ENCODE measurements around the gene RPL14. TPM values are rescaled to one million over a fixed set of nuclear protein-coding genes. Genes with fewer than 3 reads are reported as not detected.
"Not testable (repeated sequence)": the region's sequence is repeated elsewhere in the genome, so short reads cannot be mapped to it uniquely, and the experiment has no call there.

Gene RPL14
- total RNA-seq, 1 donor from 2014 or later: 303 TPM

DNA sequence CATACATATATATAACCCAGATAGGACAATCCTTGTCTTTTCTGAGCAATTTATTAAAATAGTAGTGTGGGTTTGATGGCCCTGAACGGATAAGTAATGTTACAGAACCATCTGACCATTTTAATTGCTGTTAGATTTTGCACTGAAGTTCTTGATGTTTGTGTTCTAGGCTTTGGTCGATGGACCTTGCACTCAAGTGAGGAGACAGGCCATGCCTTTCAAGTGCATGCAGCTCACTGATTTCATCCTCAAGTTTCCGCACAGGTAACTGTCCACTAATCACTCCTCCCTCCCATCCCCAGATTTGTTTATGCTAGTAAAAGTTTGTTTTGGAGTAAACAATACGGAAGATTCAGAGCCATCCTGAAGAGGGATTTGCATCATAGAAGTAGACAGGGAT, 1.3 kb downstream of the RPL14 start:
- H3K9ac ChIP-seq (ENCODE audit: low read depth in 1 of 3, low read length in 3 of 3): peak overlapping the region in 2 of 3 donors; percentile 89 to 96
- no peaks in the 10 kb centered on the region for H3K9me3 ChIP-seq (ENCODE audit: control insufficient read depth in 3 of 3, low read length in 3 of 3)
- peaks cover 23 to 38% (median 34%) of the 10 kb centered on the region in 3 donors for H3K36me3 ChIP-seq (ENCODE audit: control insufficient read depth in 3 of 3, insufficient read depth in 3 of 3, low read length in 3 of 3)
- H3K4me3 ChIP-seq (ENCODE audit: low read length in 3 of 3): peak overlapping the region; percentile 91 to 98 (median 93)
- no peaks in the 10 kb centered on the region for H3K27me3 ChIP-seq (ENCODE audit: control insufficient read depth in 3 of 3, insufficient read depth in 3 of 3, low read length in 3 of 3)
- no peak overlapping the region for H3K27ac ChIP-seq (ENCODE audit: low read depth, low read length)
- H3K4me1 ChIP-seq (ENCODE audit: control insufficient read depth in 3 of 3, insufficient read depth in 3 of 3, low read length in 3 of 3): peaks cover 11 to 25% (median 24%) of the 10 kb centered on the region in 3 donors

DNA sequence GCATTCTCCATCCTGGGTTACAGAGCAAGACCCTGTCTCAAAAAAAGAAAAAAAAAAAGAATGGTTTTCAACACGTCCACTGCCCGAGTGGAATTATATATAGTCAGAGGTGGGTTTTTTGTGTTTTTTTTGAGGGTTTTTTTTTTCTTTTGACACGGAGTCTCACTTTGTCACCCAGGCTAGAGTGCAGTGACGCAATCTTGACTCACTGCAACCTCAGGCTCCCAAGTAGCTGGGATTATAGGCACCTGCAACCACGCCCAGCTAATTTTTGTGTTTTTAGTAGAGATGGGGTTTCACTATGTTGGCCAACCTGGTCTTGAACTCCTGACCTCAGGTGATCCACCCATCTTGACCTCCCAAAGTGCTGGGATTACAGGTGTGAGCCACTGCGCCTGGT, 3.3 kb downstream of the RPL14 start:
- H3K4me3 ChIP-seq (ENCODE audit: low read length in 3 of 3); H3K9ac ChIP-seq (ENCODE audit: low read depth in 1 of 3, low read length in 3 of 3); H3K9me3 ChIP-seq (ENCODE audit: control insufficient read depth in 3 of 3, low read length in 3 of 3); H3K27me3 ChIP-seq (ENCODE audit: control insufficient read depth in 3 of 3, insufficient read depth in 3 of 3, low read length in 3 of 3); H3K27ac ChIP-seq (ENCODE audit: low read depth, low read length): not testable (repeated sequence)
- Histone ChIP-seq H3K4me1 (ENCODE audit: control insufficient read depth in 3 of 3, insufficient read depth in 3 of 3, low read length in 3 of 3) (peaks cover 11 to 18% (median 17%) of the 10 kb centered on the region in 3 donors), H3K36me3 (ENCODE audit: control insufficient read depth in 3 of 3, insufficient read depth in 3 of 3, low read length in 3 of 3) (peaks cover 29 to 51% (median 49%) of the 10 kb centered on the region in 3 donors)

DNA sequence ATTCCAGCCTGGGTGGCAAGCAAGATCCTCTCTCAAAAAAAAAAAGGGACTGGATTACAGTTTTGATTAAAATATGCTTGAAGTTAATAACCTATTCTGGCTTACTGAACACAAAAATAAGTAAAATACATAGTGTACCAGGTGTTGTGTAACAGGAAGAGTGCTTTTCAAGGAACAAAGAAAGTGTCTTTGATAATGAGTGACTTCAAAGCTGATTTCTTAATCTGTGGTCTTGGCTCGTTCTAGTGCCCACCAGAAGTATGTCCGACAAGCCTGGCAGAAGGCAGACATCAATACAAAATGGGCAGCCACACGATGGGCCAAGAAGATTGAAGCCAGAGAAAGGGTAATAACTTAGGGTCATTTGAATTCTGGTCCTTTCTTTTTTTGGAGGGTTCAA, 4.0 kb downstream of the RPL14 start:
- Histone ChIP-seq H3K4me1 (ENCODE audit: control insufficient read depth in 3 of 3, insufficient read depth in 3 of 3, low read length in 3 of 3) (peaks cover 11 to 17% (median 17%) of the 10 kb centered on the region in 3 donors), H3K9me3 (ENCODE audit: control insufficient read depth in 3 of 3, low read length in 3 of 3) (no peaks in the 10 kb centered on the region)

DNA sequence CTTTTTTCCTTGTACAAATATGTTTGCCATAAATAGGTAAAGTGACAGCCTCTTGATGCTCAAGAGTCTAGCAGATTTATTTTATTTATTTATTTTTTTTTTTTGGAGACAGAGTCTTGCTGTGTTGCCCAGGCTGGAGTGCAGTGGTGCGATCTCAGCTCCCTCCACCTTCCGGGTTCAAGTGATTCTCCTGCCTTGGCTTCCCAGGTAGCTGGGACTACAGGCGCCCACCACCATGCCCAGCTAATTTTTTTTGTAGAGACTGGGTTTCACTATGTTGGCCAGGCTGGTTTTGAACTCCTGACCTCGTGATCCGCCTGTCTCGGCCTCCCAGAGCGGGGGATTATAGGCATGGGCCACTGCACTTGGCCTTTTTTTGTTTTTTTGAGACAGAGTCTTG, 5.7 kb downstream of the RPL14 start:
- not testable (repeated sequence) for H3K9me3 ChIP-seq (ENCODE audit: control insufficient read depth in 3 of 3, low read length in 3 of 3); H3K9ac ChIP-seq (ENCODE audit: low read depth in 1 of 3, low read length in 3 of 3); H3K27ac ChIP-seq (ENCODE audit: low read depth, low read length); H3K27me3 ChIP-seq (ENCODE audit: control insufficient read depth in 3 of 3, insufficient read depth in 3 of 3, low read length in 3 of 3); H3K4me3 ChIP-seq (ENCODE audit: low read length in 3 of 3)
- Histone ChIP-seq H3K4me1 (ENCODE audit: control insufficient read depth in 3 of 3, insufficient read depth in 3 of 3, low read length in 3 of 3) (peaks cover 8 to 13% (median 11%) of the 10 kb centered on the region in 3 donors), H3K36me3 (ENCODE audit: control insufficient read depth in 3 of 3, insufficient read depth in 3 of 3, low read length in 3 of 3) (peaks cover 29 to 52% (median 49%) of the 10 kb centered on the region in 3 donors)

More for the DNA sequence above, 4.0 kb downstream of the RPL14 start:
- peaks cover 29 to 52% (median 49%) of the 10 kb centered on the region in 3 donors for H3K36me3 ChIP-seq (ENCODE audit: control insufficient read depth in 3 of 3, insufficient read depth in 3 of 3, low read length in 3 of 3)
- H3K27ac ChIP-seq (ENCODE audit: low read depth, low read length): no peak overlapping the region
- no peak overlapping the region for H3K9ac ChIP-seq (ENCODE audit: low read depth in 1 of 3, low read length in 3 of 3)
- no peak overlapping the region for H3K4me3 ChIP-seq (ENCODE audit: low read length in 3 of 3)
- H3K27me3 ChIP-seq (ENCODE audit: control insufficient read depth in 3 of 3, insufficient read depth in 3 of 3, low read length in 3 of 3): no peaks in the 10 kb centered on the region

DNA sequence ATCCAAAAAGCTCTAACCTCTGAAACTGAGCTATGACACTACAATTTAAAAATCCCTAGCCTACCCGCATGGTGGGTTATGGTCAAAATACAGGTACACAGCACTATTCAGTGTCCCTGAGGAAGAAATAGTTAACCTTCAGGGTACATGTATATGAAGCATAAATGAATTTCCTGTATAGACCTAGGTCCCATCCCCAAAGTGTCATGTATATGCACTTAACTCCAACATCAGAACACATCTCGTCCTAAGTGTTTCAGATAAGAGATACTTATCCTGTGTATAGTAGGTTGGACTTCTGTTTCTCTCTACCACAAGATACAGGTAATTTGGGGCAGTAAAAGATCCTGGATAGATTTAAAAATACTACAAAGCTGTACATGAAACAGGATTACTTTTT, 6.4 kb downstream of the RPL14 start:
- Histone ChIP-seq H3K9ac (ENCODE audit: low read depth in 1 of 3, low read length in 3 of 3) (no peak overlapping the region), H3K4me1 (ENCODE audit: control insufficient read depth in 3 of 3, insufficient read depth in 3 of 3, low read length in 3 of 3) (peaks cover 2 to 6% (median 3%) of the 10 kb centered on the region in 3 donors), H3K4me3 (ENCODE audit: low read length in 3 of 3) (no peak overlapping the region), H3K9me3 (ENCODE audit: control insufficient read depth in 3 of 3, low read length in 3 of 3) (no peaks in the 10 kb centered on the region), H3K36me3 (ENCODE audit: control insufficient read depth in 3 of 3, insufficient read depth in 3 of 3, low read length in 3 of 3) (peaks cover 28 to 47% (median 46%) of the 10 kb centered on the region in 3 donors), H3K27me3 (ENCODE audit: control insufficient read depth in 3 of 3, insufficient read depth in 3 of 3, low read length in 3 of 3) (no peaks in the 10 kb centered on the region), H3K27ac (ENCODE audit: low read depth, low read length) (no peak overlapping the region)

DNA sequence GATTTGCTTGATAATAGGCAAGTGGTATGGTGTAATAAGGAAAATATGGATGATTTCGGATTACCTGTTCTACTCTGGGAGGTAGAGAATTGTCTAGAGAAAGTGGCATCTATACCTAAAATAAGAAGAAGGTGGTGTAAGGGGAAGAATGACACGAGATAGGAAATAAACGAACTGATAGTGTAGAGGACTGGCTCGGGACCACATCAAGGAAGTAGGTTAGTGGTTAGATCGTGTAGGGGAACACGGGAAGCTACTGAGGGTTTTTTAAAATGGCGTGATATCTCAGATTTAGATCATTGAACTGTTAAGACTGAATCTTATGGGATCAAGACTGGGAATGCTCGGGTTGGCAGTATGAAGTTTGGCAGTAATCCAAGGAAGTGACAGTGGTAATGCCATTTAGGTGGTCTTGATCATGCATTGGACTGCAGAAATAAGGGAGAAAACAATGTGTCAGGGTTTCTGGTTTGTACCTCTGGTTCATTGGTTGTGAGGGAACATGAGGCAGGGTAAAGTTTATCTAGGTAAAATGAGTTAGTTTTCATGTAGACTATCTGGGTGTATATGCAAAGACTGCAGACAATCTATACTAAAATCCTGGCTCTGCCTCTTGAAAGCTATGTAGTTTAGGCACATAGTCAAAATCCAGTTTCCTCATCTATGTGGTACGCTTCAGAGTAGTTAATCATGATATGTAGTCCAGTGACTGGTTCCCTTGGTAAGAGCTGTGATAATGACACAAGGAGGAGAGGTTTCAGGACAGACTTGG, 7.4 kb downstream of the RPL14 start:
- no peak overlapping the region for H3K9ac ChIP-seq (ENCODE audit: low read depth in 1 of 3, low read length in 3 of 3)
- H3K27ac ChIP-seq (ENCODE audit: low read depth, low read length): no peak overlapping the region
- H3K4me1 ChIP-seq (ENCODE audit: control insufficient read depth in 3 of 3, insufficient read depth in 3 of 3, low read length in 3 of 3): no peaks in the 10 kb centered on the region
- no peak overlapping the region for H3K4me3 ChIP-seq (ENCODE audit: low read length in 3 of 3)
- no peaks in the 10 kb centered on the region for H3K9me3 ChIP-seq (ENCODE audit: control insufficient read depth in 3 of 3, low read length in 3 of 3)
- H3K27me3 ChIP-seq (ENCODE audit: control insufficient read depth in 3 of 3, insufficient read depth in 3 of 3, low read length in 3 of 3): no peaks in the 10 kb centered on the region
- peaks cover 19 to 39% (median 38%) of the 10 kb centered on the region in 3 donors for H3K36me3 ChIP-seq (ENCODE audit: control insufficient read depth in 3 of 3, insufficient read depth in 3 of 3, low read length in 3 of 3)

DNA sequence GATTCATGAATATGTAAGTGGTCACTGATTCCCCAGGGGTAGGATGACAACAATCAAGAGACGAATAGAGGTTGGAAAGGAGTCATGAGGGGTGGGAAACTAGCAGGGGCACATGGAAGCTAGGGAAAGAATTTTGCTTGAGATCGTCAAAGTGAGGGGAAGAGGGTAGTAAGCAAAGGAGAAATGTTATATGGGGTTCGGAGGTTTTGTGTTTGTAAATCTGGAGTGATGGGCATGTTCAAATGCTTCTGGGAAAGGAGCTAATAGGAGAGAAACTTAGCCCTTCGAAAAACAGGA, 7.9 kb downstream of the RPL14 start:
- peaks cover 19 to 35% (median 34%) of the 10 kb centered on the region in 3 donors for H3K36me3 ChIP-seq (ENCODE audit: control insufficient read depth in 3 of 3, insufficient read depth in 3 of 3, low read length in 3 of 3)
- H3K9me3 ChIP-seq (ENCODE audit: control insufficient read depth in 3 of 3, low read length in 3 of 3): no peaks in the 10 kb centered on the region
- H3K4me3 ChIP-seq (ENCODE audit: low read length in 3 of 3): no peak overlapping the region
- no peak overlapping the region for H3K9ac ChIP-seq (ENCODE audit: low read depth in 1 of 3, low read length in 3 of 3)
- no peaks in the 10 kb centered on the region for H3K27me3 ChIP-seq (ENCODE audit: control insufficient read depth in 3 of 3, insufficient read depth in 3 of 3, low read length in 3 of 3)
- no peaks in the 10 kb centered on the region for H3K4me1 ChIP-seq (ENCODE audit: control insufficient read depth in 3 of 3, insufficient read depth in 3 of 3, low read length in 3 of 3)
- no peak overlapping the region for H3K27ac ChIP-seq (ENCODE audit: low read depth, low read length)

DNA sequence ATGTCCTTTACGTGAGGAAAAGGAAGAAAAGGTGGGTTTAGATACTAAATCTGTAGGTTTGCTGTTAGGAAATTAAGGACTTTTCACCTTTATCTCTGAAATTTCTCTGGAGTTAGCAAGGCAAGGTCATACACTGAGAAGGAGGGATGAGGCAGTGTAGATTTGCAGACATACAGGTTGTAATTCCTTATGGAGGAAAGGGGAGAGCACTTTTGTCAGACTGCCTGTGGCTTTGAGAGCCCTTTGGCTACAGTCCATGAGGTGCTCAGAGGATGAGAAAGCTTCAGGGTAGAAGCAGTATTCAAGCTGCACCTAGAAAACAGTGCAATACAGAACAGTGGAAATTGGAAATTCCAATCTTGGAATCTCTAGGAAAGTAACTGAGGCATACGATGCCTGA, 8.3 kb downstream of the RPL14 start:
- no peaks in the 10 kb centered on the region for H3K27me3 ChIP-seq (ENCODE audit: control insufficient read depth in 3 of 3, insufficient read depth in 3 of 3, low read length in 3 of 3)
- H3K9ac ChIP-seq (ENCODE audit: low read depth in 1 of 3, low read length in 3 of 3): no peak overlapping the region
- no peak overlapping the region for H3K4me3 ChIP-seq (ENCODE audit: low read length in 3 of 3)
- no peaks in the 10 kb centered on the region for H3K4me1 ChIP-seq (ENCODE audit: control insufficient read depth in 3 of 3, insufficient read depth in 3 of 3, low read length in 3 of 3)
- no peak overlapping the region for H3K27ac ChIP-seq (ENCODE audit: low read depth, low read length)
- H3K36me3 ChIP-seq (ENCODE audit: control insufficient read depth in 3 of 3, insufficient read depth in 3 of 3, low read length in 3 of 3): peaks cover 19 to 33% (median 32%) of the 10 kb centered on the region in 3 donors
- H3K9me3 ChIP-seq (ENCODE audit: control insufficient read depth in 3 of 3, low read length in 3 of 3): no peaks in the 10 kb centered on the region

DNA sequence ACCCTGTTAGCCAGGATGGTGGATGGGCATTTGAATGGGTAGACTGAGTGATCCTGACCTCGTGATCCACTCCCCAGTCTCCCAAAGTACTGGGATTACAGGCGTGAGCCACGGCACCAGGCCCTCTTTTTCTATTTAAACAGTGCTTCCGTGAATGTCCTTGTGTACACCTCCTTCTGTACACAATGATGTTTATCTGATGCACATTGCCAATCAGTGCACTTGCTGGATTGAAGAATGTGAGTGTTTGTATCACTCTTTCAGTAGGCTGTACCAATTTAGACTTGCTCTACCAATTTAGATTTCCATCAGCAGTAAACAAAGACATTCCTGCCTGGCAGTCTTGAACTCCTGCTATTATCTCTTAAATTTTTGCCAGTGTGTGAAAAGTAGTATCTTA, 10.9 kb downstream of the RPL14 start:
- Histone ChIP-seq H3K4me3 (ENCODE audit: low read length in 3 of 3) (no peak overlapping the region), H3K4me1 (ENCODE audit: control insufficient read depth in 3 of 3, insufficient read depth in 3 of 3, low read length in 3 of 3) (no peaks in the 10 kb centered on the region), H3K9ac (ENCODE audit: low read depth in 1 of 3, low read length in 3 of 3) (no peak overlapping the region), H3K27me3 (ENCODE audit: control insufficient read depth in 3 of 3, insufficient read depth in 3 of 3, low read length in 3 of 3) (no peaks in the 10 kb centered on the region), H3K27ac (ENCODE audit: low read depth, low read length) (no peak overlapping the region), H3K36me3 (ENCODE audit: control insufficient read depth in 3 of 3, insufficient read depth in 3 of 3, low read length in 3 of 3) (peaks cover 11 to 21% (median 16%) of the 10 kb centered on the region in 3 donors), H3K9me3 (ENCODE audit: control insufficient read depth in 3 of 3, low read length in 3 of 3) (no peaks in the 10 kb centered on the region)

DNA sequence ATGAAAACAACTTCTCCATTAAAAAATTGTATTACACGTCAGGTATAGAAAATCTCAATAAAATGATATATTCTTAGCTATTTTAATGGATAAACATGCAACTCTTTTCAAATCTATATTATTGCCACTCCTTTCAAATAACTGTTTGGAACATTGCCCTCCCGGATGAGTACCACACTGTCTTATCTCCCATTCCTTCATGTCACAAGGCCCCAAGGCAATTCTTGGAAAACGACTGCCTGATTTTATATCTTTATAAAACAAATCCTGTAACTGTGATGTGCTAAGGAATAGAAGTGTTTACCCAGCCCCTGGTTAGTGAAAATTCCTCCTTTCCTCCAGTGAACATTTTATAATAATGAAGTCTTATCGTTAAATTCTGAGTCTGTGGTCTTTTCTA, 13.6 kb downstream of the RPL14 start:
- H3K36me3 ChIP-seq (ENCODE audit: control insufficient read depth in 3 of 3, insufficient read depth in 3 of 3, low read length in 3 of 3): no peaks in the 10 kb centered on the region
- no peaks in the 10 kb centered on the region for H3K4me1 ChIP-seq (ENCODE audit: control insufficient read depth in 3 of 3, insufficient read depth in 3 of 3, low read length in 3 of 3)
- H3K4me3 ChIP-seq (ENCODE audit: low read length in 3 of 3): no peak overlapping the region
- H3K27ac ChIP-seq (ENCODE audit: low read depth, low read length): no peak overlapping the region
- no peaks in the 10 kb centered on the region for H3K9me3 ChIP-seq (ENCODE audit: control insufficient read depth in 3 of 3, low read length in 3 of 3)
- H3K27me3 ChIP-seq (ENCODE audit: control insufficient read depth in 3 of 3, insufficient read depth in 3 of 3, low read length in 3 of 3): no peaks in the 10 kb centered on the region
- no peak overlapping the region for H3K9ac ChIP-seq (ENCODE audit: low read depth in 1 of 3, low read length in 3 of 3)

Data from skeletal muscle tissue (tissue), 4 donors.